C4-2B (cell line): Measurements from ENCODE around the gene LRCH1.

Experiments
- H3K27ac ChIP-seq: fragments of 450-650 bp; 2 replicates; pipeline ENCODE4 v1.5.1; 2017
- CTCF ChIP-seq: fragments of 450-650 bp; conservative IDR thresholded peaks from 2 replicates; pipeline ENCODE4 v1.5.1; 2017; ENCODE audit warnings: mild to moderate bottlenecking
- ZFX ChIP-seq: fragments of 450-650 bp; IDR thresholded peaks from 2 replicates; pipeline ENCODE4 v1.6.1; 2017

LRCH1 gene

GRCh38 chr13:46607768-46608564 lies 55.0 kb downstream of the LRCH1 start:
- H3K27ac ChIP-seq, result no peak overlapping the region
- TF ChIP-seq CTCF (no peak), ZFX (no peak)

- no peak overlapping the region for H3K27ac ChIP-seq
- TF ChIP-seq CTCF, result no peak
- TF ChIP-seq ZFX, result no peak
Observed at GRCh38 chr13:46609052-46609451, 56.1 kb downstream of the LRCH1 start.

- H3K27ac ChIP-seq, result no peak overlapping the region
- TF ChIP-seq CTCF, result no peak
- no peak for TF ChIP-seq ZFX
Observed at GRCh38 chr13:46609726-46610125, 56.8 kb downstream of the LRCH1 start.

- TF ChIP-seq CTCF (no peak), ZFX (no peak)
- H3K27ac ChIP-seq, result no peak overlapping the region
Observed at GRCh38 chr13:46612267-46612666, 59.3 kb downstream of the LRCH1 start.

GRCh38 chr13:46613409-46614049 lies 60.6 kb downstream of the LRCH1 start:
- no peak overlapping the region for H3K27ac ChIP-seq

GRCh38 chr13:46614582-46614981 lies 61.6 kb downstream of the LRCH1 start:
- TF ChIP-seq ZFX (no peak), CTCF (no peak)
- H3K27ac ChIP-seq, result no peak overlapping the region

More at GRCh38 chr13:46613409-46614049, 60.6 kb downstream of the LRCH1 start:
- TF ChIP-seq ZFX, result no peak
- TF ChIP-seq CTCF, result no peak

GRCh38 chr13:46615888-46616531 lies 63.0 kb downstream of the LRCH1 start:
- no peak for TF ChIP-seq CTCF
- no peak for TF ChIP-seq ZFX
- no peak overlapping the region; the same call in 1 of the 2 replicates for H3K27ac ChIP-seq
